Body of pancreas (tissue), 4 donors: ENCODE results near the gene GALNT9. TPM values are rescaled to one million over a fixed set of nuclear protein-coding genes. Genes with fewer than 3 reads are reported as not detected.

ENCODE experiments used
- ATAC-seq: fragments of 150-250 bp; one replicate; pipeline ENCODE4 v1.9.1; 2016
- DNase-seq, 4 donors: peaks; one replicate each; pipeline ENCODE4 v3.0.0-alpha.2; 2019
- H3K27ac ChIP-seq, 4 donors: fragments of 200-600 bp; sonication (generic); 1 replicate in 3 of 4; 2 replicates in 1 of 4; pipeline versions ENCODE4 v1.5.1 to v1.6.1; 2016 to 2019; ENCODE audit warnings: mild to moderate bottlenecking in 1 of 4, mixed read lengths in 1 of 4, moderate library complexity in 1 of 4
- H3K27me3 ChIP-seq, 2 donors: fragments of 200-600 bp; sonication (generic); one replicate each; pipeline ENCODE4 v1.6.0; 2016; ENCODE audit warnings: mild to moderate bottlenecking in 1 of 2
- H3K36me3 ChIP-seq, 2 donors: fragments of 200-600 bp; sonication (generic); replicated peaks in 1 of 2; 2 replicates each; pipeline ENCODE4 v1.5.1; 2016; ENCODE audit warnings: low read depth in 2 of 2; ENCODE audit not compliant: insufficient read depth in 1 of 2
- H3K4me1 ChIP-seq: fragments of 200-600 bp; sonication (generic); one replicate; pipeline ENCODE4 v1.6.0; 2016
- H3K4me3 ChIP-seq, 2 donors: fragments of 200-600 bp; sonication (generic); 1 replicate in 1 of 2; 2 replicates in 1 of 2; pipeline ENCODE4 v1.5.1; 2016 to 2019
- H3K9me3 ChIP-seq, 3 donors: fragments of 200-600 bp; sonication (generic); 1 replicate in 2 of 3; 2 replicates in 1 of 3; pipeline ENCODE4 v1.5.1; 2016
- CTCF ChIP-seq, 7 experiments: fragments of 450-650 bp in 4 of 7; fragments of 200-600 bp in 3 of 7; sonication (generic) in 3 of 7; IDR thresholded peaks; one replicate each; pipeline ENCODE4 v1.5.1; 2016 to 2019; ENCODE audit warnings: antibody characterized with exemption in 7 of 7
- POLR2A ChIP-seq, 3 donors: fragments of 450-650 bp; IDR thresholded peaks; one replicate each; pipeline ENCODE4 v1.6.1; 2016; ENCODE audit warnings: antibody characterized with exemption in 3 of 3, mild to moderate bottlenecking in 2 of 3
- WGBS, 2 donors: methylation state at CpG; one replicate each; pipeline ENCODE4 v1.1.5; 2017; 5-methylcytosine and 5-hydroxymethylcytosine counted together
- intact Hi-C: fragments of 100-400 bp; cut with DNase I; formaldehyde crosslinking; loops from one replicate; pipeline ENCODE4 v1.15.1; 2023
- total RNA-seq, 2 donors: library from RNA; depleted of rRNA; stranded (reverse); fragments of >200 nt; gene quantifications; one replicate each; pipeline ENCODE4 v1.1.0, GENCODE V29; 2016

GALNT9 gene
- total RNA-seq, 2 donors from 2014 or later, result not detected

GRCh38 chr12:132362996-132363660 is 33.7 kb upstream of the GALNT9 start:
- no peaks in the 10 kb centered on the region for H3K9me3 ChIP-seq
- 76 to 88% methylated on average over 29 of the region's 29 CpGs for WGBS, 2 donors

GRCh38 chr12:132360906-132361777 is 31.8 kb upstream of the GALNT9 start:
- intact Hi-C loops, result no loop called here
- no peak for ATAC-seq
- H3K9me3 ChIP-seq, result no peaks in the 10 kb centered on the region
- TF ChIP-seq POLR2A (IDR thresholded peaks at IDR 0.05), result no peak
- no peak for TF ChIP-seq CTCF (IDR thresholded peaks at IDR 0.05)
- H3K4me3 ChIP-seq, result no peak overlapping the region
- WGBS, 2 donors, result 80 to 89% methylated on average over 24 to 47 of the region's 52 CpGs
- no peaks in the 10 kb centered on the region for H3K4me1 ChIP-seq
- DNase-seq, result no peak
- H3K27ac ChIP-seq, result no peak overlapping the region
- no peaks in the 10 kb centered on the region for H3K36me3 ChIP-seq
- no peaks in the 10 kb centered on the region for H3K27me3 ChIP-seq

More at GRCh38 chr12:132362996-132363660, 33.7 kb upstream of the GALNT9 start:
- no peak overlapping the region for H3K4me3 ChIP-seq
- no peak for TF ChIP-seq CTCF (IDR thresholded peaks at IDR 0.05)
- TF ChIP-seq POLR2A (IDR thresholded peaks at IDR 0.05), result no peak
- no peaks in the 10 kb centered on the region for H3K27me3 ChIP-seq
- ATAC-seq, result no peak
- intact Hi-C loops, result no loop called here
- no peak for DNase-seq
- no peaks in the 10 kb centered on the region for H3K4me1 ChIP-seq
- no peak overlapping the region for H3K27ac ChIP-seq
- no peaks in the 10 kb centered on the region for H3K36me3 ChIP-seq

GRCh38 chr12:132360410-132360809 is 31.0 kb upstream of the GALNT9 start:
- Histone ChIP-seq H3K27ac (no peak overlapping the region), H3K36me3 (no peaks in the 10 kb centered on the region), H3K4me1 (no peaks in the 10 kb centered on the region), H3K27me3 (no peaks in the 10 kb centered on the region), H3K4me3 (no peak overlapping the region), H3K9me3 (no peaks in the 10 kb centered on the region)
- no peak for TF ChIP-seq POLR2A (IDR thresholded peaks at IDR 0.05)
- no peak for TF ChIP-seq CTCF (IDR thresholded peaks at IDR 0.05)
- intact Hi-C loops, result no loop called here
- DNase-seq, result no peak
- no peak for ATAC-seq
- 75 to 79% methylated on average over 6 to 7 of the region's 7 CpGs for WGBS, 2 donors

GRCh38 chr12:132359971-132360370 is 30.6 kb upstream of the GALNT9 start:
- 74 to 77% methylated on average over 7 to 16 of the region's 16 CpGs for WGBS, 2 donors
- Histone ChIP-seq H3K36me3 (no peaks in the 10 kb centered on the region), H3K27ac (no peak overlapping the region), H3K9me3 (no peaks in the 10 kb centered on the region), H3K4me3 (no peak overlapping the region), H3K27me3 (no peaks in the 10 kb centered on the region), H3K4me1 (no peaks in the 10 kb centered on the region)
- intact Hi-C loops, result no loop called here
- ATAC-seq (no peak), DNase-seq (no peak)
- TF ChIP-seq POLR2A (IDR thresholded peaks at IDR 0.05) (no peak), CTCF (IDR thresholded peaks at IDR 0.05) (no peak)
